ENCODE data around the gene ACVR1C. TPM values are rescaled to one million over a fixed set of nuclear protein-coding genes. Genes with fewer than 3 reads are reported as not detected.
"Not testable (repeated sequence)": the region's sequence is repeated elsewhere in the genome, so short reads cannot be mapped to it uniquely, and the experiment has no call there.

The ACVR1C gene
- total RNA-seq, 1 donor from 2014 or later, result 0.17 TPM

GRCh38 chr2:157592374-157592773 is 36.3 kb downstream of the ACVR1C start:
- H3K27me3 Mint-ChIP-seq (ENCODE audit: low read depth), result peaks cover 53% of the 10 kb centered on the region
- H3K4me3 Mint-ChIP-seq (ENCODE audit: unreplicated experiment), result no peak overlapping the region
- no peak for TF ChIP-seq CTCF (IDR thresholded peaks at IDR 0.05)
- H3K27ac Mint-ChIP-seq (ENCODE audit: unreplicated experiment), result no peak overlapping the region
- no peaks in the 10 kb centered on the region for H3K9me3 Mint-ChIP-seq (ENCODE audit: low read depth)
- no peaks in the 10 kb centered on the region for H3K36me3 Mint-ChIP-seq (ENCODE audit: low read depth)
- no peak for DNase-seq (ENCODE audit: low spot score)
- H3K4me1 Mint-ChIP-seq (ENCODE audit: low read depth), result no peaks in the 10 kb centered on the region

GRCh38 chr2:157587576-157587975 is 41.1 kb downstream of the ACVR1C start:
- no peak for DNase-seq (ENCODE audit: low spot score)
- no peak for TF ChIP-seq CTCF (IDR thresholded peaks at IDR 0.05)
- Mint-ChIP-seq H3K27ac (ENCODE audit: unreplicated experiment) (no peak overlapping the region), H3K27me3 (ENCODE audit: low read depth) (peaks cover 36% of the 10 kb centered on the region), H3K4me1 (ENCODE audit: low read depth) (no peaks in the 10 kb centered on the region), H3K4me3 (ENCODE audit: unreplicated experiment) (no peak overlapping the region), H3K9me3 (ENCODE audit: low read depth) (no peaks in the 10 kb centered on the region), H3K36me3 (ENCODE audit: low read depth) (no peaks in the 10 kb centered on the region)

- Mint-ChIP-seq H3K4me3 (ENCODE audit: unreplicated experiment) (no peak overlapping the region), H3K4me1 (ENCODE audit: low read depth) (no peaks in the 10 kb centered on the region), H3K27ac (ENCODE audit: unreplicated experiment) (no peak overlapping the region), H3K9me3 (ENCODE audit: low read depth) (no peaks in the 10 kb centered on the region), H3K27me3 (ENCODE audit: low read depth) (peaks cover 11% of the 10 kb centered on the region), H3K36me3 (ENCODE audit: low read depth) (no peaks in the 10 kb centered on the region)
- no peak for TF ChIP-seq CTCF (IDR thresholded peaks at IDR 0.05)
- no peak for DNase-seq (ENCODE audit: low spot score)
Observed at GRCh38 chr2:157574165-157574564, 54.5 kb downstream of the ACVR1C start.

- H3K4me3 Mint-ChIP-seq (ENCODE audit: unreplicated experiment), result no peak overlapping the region
- H3K27me3 Mint-ChIP-seq (ENCODE audit: low read depth), result peaks cover 7% of the 10 kb centered on the region
- no peak overlapping the region for H3K27ac Mint-ChIP-seq (ENCODE audit: unreplicated experiment)
- no peaks in the 10 kb centered on the region for H3K36me3 Mint-ChIP-seq (ENCODE audit: low read depth)
- no peaks in the 10 kb centered on the region for H3K4me1 Mint-ChIP-seq (ENCODE audit: low read depth)
- TF ChIP-seq CTCF (IDR thresholded peaks at IDR 0.05), result peak; percentile 53
- H3K9me3 Mint-ChIP-seq (ENCODE audit: low read depth), result no peaks in the 10 kb centered on the region
- DNase-seq (ENCODE audit: low spot score), result no peak
Observed at GRCh38 chr2:157572725-157573124, 55.9 kb downstream of the ACVR1C start.

GRCh38 chr2:157566623-157567022 is 62.0 kb downstream of the ACVR1C start:
- H3K27ac Mint-ChIP-seq (ENCODE audit: unreplicated experiment); H3K4me3 Mint-ChIP-seq (ENCODE audit: unreplicated experiment); H3K36me3 Mint-ChIP-seq (ENCODE audit: low read depth); H3K9me3 Mint-ChIP-seq (ENCODE audit: low read depth); H3K4me1 Mint-ChIP-seq (ENCODE audit: low read depth); DNase-seq (ENCODE audit: low spot score); H3K27me3 Mint-ChIP-seq (ENCODE audit: low read depth): not testable (repeated sequence)

GRCh38 chr2:157566113-157566512 is 62.6 kb downstream of the ACVR1C start:
- not testable (repeated sequence) for H3K4me3 Mint-ChIP-seq (ENCODE audit: unreplicated experiment); DNase-seq (ENCODE audit: low spot score); H3K27me3 Mint-ChIP-seq (ENCODE audit: low read depth); H3K9me3 Mint-ChIP-seq (ENCODE audit: low read depth); H3K36me3 Mint-ChIP-seq (ENCODE audit: low read depth); H3K4me1 Mint-ChIP-seq (ENCODE audit: low read depth); H3K27ac Mint-ChIP-seq (ENCODE audit: unreplicated experiment)
